ENCODE measurements around the gene UGT1A8. TPM values are rescaled to one million over a fixed set of nuclear protein-coding genes. Genes with fewer than 3 reads are reported as not detected.

Gene UGT1A8
- total and polyA plus RNA-seq, 9 of the 15 experiments (the other 6 are each of a cell fraction or from before 2014, with no cell fraction given), result 0.04 TPM; not detected in 8

DNA sequence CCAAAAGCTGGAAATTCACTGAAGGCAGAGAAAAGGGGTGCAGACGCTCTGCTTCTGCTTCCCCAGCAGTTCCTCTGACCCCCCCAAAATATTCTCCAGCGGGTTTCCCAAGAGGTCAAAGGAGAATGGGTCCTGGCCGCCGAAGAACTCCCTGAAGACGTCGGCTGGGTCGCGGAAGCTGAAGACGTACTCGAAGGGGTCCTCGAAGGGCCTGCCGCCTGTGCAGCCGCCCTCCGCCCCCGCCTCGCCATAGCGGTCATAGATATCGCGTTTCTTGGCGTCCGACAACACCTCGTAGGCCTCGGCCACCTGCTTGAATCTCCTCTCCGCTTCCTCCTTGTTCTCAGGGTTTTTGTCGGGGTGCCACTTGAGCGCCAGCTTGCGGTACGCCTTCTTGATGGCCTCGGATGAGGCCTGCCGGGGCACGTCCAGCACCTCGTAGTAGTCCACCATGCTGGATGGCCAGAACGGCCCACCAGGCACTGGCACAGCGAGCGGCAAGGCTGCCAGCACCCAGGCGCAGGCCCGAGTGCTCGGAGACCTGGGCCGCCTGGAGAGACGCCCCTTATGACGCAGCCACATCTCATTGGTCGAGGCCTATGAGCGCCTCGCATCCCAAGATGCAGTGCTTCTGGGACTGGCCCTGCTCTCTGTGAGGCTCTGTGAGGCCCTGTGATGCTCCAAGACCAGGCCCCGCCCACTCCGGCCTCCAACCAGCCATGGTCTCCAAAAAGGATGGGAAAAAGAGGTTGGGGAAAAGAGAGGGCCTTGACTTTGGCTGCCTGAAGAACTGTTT lies 126.2 kb downstream of the UGT1A8 start (continued):
- TF ChIP-seq, protein P1, sequence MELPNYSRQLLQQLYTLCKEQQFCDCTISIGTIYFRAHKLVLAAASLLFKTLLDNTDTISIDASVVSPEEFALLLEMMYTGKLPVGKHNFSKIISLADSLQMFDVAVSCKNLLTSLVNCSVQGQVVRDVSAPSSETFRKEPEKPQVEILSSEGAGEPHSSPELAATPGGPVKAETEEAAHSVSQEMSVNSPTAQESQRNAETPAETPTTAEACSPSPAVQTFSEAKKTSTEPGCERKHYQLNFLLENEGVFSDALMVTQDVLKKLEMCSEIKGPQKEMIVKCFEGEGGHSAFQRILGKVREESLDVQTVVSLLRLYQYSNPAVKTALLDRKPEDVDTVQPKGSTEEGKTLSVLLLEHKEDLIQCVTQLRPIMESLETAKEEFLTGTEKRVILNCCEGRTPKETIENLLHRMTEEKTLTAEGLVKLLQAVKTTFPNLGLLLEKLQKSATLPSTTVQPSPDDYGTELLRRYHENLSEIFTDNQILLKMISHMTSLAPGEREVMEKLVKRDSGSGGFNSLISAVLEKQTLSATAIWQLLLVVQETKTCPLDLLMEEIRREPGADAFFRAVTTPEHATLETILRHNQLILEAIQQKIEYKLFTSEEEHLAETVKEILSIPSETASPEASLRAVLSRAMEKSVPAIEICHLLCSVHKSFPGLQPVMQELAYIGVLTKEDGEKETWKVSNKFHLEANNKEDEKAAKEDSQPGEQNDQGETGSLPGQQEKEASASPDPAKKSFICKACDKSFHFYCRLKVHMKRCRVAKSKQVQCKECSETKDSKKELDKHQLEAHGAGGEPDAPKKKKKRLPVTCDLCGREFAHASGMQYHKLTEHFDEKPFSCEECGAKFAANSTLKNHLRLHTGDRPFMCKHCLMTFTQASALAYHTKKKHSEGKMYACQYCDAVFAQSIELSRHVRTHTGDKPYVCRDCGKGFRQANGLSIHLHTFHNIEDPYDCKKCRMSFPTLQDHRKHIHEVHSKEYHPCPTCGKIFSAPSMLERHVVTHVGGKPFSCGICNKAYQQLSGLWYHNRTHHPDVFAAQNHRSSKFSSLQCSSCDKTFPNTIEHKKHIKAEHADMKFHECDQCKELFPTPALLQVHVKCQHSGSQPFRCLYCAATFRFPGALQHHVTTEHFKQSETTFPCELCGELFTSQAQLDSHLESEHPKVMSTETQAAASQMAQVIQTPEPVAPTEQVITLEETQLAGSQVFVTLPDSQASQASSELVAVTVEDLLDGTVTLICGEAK (IDR thresholded peaks at IDR 0.05), result no peak
- TF ChIP-seq, protein P1 (CRISPR knock-in tag; IDR thresholded peaks at IDR 0.05), result no peak
- no peak for TF ChIP-seq E2F3 (CRISPR knock-in tag; IDR thresholded peaks at IDR 0.05)
- TF ChIP-seq ZNF134 (CRISPR knock-in tag; conservative IDR thresholded peaks at IDR 0.05), result no peak
- TF ChIP-seq, protein P2, sequence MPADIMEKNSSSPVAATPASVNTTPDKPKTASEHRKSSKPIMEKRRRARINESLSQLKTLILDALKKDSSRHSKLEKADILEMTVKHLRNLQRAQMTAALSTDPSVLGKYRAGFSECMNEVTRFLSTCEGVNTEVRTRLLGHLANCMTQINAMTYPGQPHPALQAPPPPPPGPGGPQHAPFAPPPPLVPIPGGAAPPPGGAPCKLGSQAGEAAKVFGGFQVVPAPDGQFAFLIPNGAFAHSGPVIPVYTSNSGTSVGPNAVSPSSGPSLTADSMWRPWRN (IDR thresholded peaks at IDR 0.05; ENCODE audit: low read depth), result no peak
